GM12878 (cell line): ENCODE measurements around the gene USP36. TPM values are rescaled to one million over a fixed set of nuclear protein-coding genes. Genes with fewer than 3 reads are reported as not detected.

Source experiments
- ATAC-seq: fragments of 200-7000 bp; cut with Tn5 transposase; 3 replicates; pipeline ENCODE4 v1.9.1; 2020; ENCODE audit warnings: mild to moderate bottlenecking, moderate library complexity
- BruUV-seq: library from RNA; stranded (reverse); fragments of 400-500 nt; replicated peaks from 2 replicates; lab custom pipeline; 2021; lab: Mats Ljungman, UMichigan
- CTCF ChIA-PET: fragments of 300-600 bp; sonication (Branson Sonifier 250); formaldehyde crosslinking; extraction: SDS; loops from one replicate; lab custom pipeline; 2021; ENCODE audit warnings: inconsistent platforms; lab: Yijun Ruan, JAX
- POLR2A ChIA-PET: fragments of 350-600 bp; formaldehyde crosslinking; extraction: SDS; loops from one replicate; lab custom pipeline; 2021; ENCODE audit warnings: inconsistent platforms; lab: Charles Lee
- RAD21 ChIA-PET: fragments of 300-600 bp; sonication (Branson Sonifier 250); formaldehyde crosslinking; loops from one replicate; lab custom pipeline; 2023; ENCODE audit warnings: antibody characterized with exemption; ENCODE audit not compliant: unreplicated experiment; lab: Charles Lee
- SMC1A ChIA-PET: fragments of 300-600 bp; sonication (Branson Sonifier 250); formaldehyde crosslinking; loops from one replicate; lab custom pipeline; 2023; ENCODE audit not compliant: unreplicated experiment, uncharacterized antibody; lab: Charles Lee
- DNase-seq: peaks from one replicate; pipeline ENCODE4 v3.0.0-alpha.2; 2011; ENCODE audit warnings: low read depth, low spot score
- FAIRE-seq: peaks from 3 replicates; lab custom pipeline; 2011; peaks lifted over from hg19 to GRCh38; lab: Jason Lieb, UNC
- H2AFZ ChIP-seq: 2 replicates; pipeline ENCODE4 v1.6.0; 2011; ENCODE audit warnings: low read depth, low read length, control low read depth; ENCODE audit not compliant: control insufficient read depth
- H3K27ac ChIP-seq: 2 replicates; pipeline ENCODE4 v1.5.1; 2011; ENCODE audit warnings: control low read depth; ENCODE audit not compliant: control insufficient read depth, insufficient read depth
- H3K27me3 ChIP-seq, 2 experiments: replicated peaks in 1 of 2; 2 replicates each; pipeline versions ENCODE4 v1.6.0 to v1.6.1; 2011; ENCODE audit warnings: low read length in 1 of 2; ENCODE audit not compliant: control insufficient read depth in 2 of 2, insufficient read depth in 2 of 2
- H3K36me3 ChIP-seq, 2 experiments: 2 replicates each; pipeline ENCODE4 v1.5.1; 2011; ENCODE audit warnings: low read length in 1 of 2; ENCODE audit not compliant: control insufficient read depth in 2 of 2, insufficient read depth in 2 of 2
- H3K4me1 ChIP-seq: 2 replicates; pipeline ENCODE4 v1.6.1; 2011; ENCODE audit warnings: mild to moderate bottlenecking, low read length, moderate library complexity, mixed read lengths; ENCODE audit not compliant: control insufficient read depth, insufficient read depth
- H3K4me2 ChIP-seq: 2 replicates; pipeline ENCODE4 v1.6.0; 2011; ENCODE audit warnings: control low read depth; ENCODE audit not compliant: control insufficient read depth, insufficient read depth
- H3K4me3 ChIP-seq: fragments of 200-600 bp; sonication (generic); 2 replicates; pipeline ENCODE4 v1.5.1; 2016
- H3K79me2 ChIP-seq: 2 replicates; pipeline ENCODE4 v1.6.0; 2011; ENCODE audit warnings: low read length; ENCODE audit not compliant: control insufficient read depth, insufficient read depth
- H3K9ac ChIP-seq: 2 replicates; pipeline ENCODE4 v1.8.0; 2011; ENCODE audit warnings: low read length, control low read depth, mixed read lengths; ENCODE audit not compliant: control insufficient read depth, insufficient read depth
- H3K9me3 ChIP-seq: replicated peaks from 3 replicates; pipeline ENCODE4 v1.5.1; 2011; ENCODE audit warnings: mild to moderate bottlenecking, low read length; ENCODE audit not compliant: control insufficient read depth, insufficient read depth
- H4K20me1 ChIP-seq: 2 replicates; pipeline ENCODE4 v1.6.0; 2011; ENCODE audit not compliant: control insufficient read depth, insufficient read depth
- ATF7 ChIP-seq: fragments of 450-650 bp; IDR thresholded peaks from 2 replicates; pipeline ENCODE4 v1.6.1; 2016; ENCODE audit warnings: low read depth, mild to moderate bottlenecking
- BRCA1 ChIP-seq: IDR thresholded peaks from 2 replicates; pipeline ENCODE4 v1.6.1; 2011; ENCODE audit warnings: low read depth, low read length, improper control_type of control experiment
- EP300 ChIP-seq, 2 experiments: fragments of 150-350 bp in 1 of 2; IDR thresholded peaks; 2 replicates each; pipeline ENCODE4 v1.6.1; 2011 to 2012; ENCODE audit warnings: low read depth in 2 of 2, low read length in 2 of 2, borderline replicate concordance in 1 of 2, improper control_type of control experiment in 1 of 2, inconsistent platforms in 1 of 2; ENCODE audit not compliant: control insufficient read depth in 1 of 2
- MTA2 ChIP-seq: fragments of 450-650 bp; IDR thresholded peaks from 2 replicates; pipeline ENCODE4 v1.6.1; 2016; ENCODE audit warnings: low read depth, mild to moderate bottlenecking, moderate library complexity
- NFIC ChIP-seq: IDR thresholded peaks from 2 replicates; pipeline ENCODE4 v1.6.1; 2012; ENCODE audit warnings: low read depth, mild to moderate bottlenecking, inconsistent platforms, low read length, moderate library complexity
- NR2C1 ChIP-seq: fragments of 450-650 bp; IDR thresholded peaks from 2 replicates; pipeline ENCODE4 v1.6.1; 2017; ENCODE audit warnings: antibody characterized with exemption, mild to moderate bottlenecking, moderate library complexity
- RELA ChIP-seq: fragments of 450-650 bp; IDR thresholded peaks from 2 replicates; pipeline ENCODE4 v1.8.0; 2014; ENCODE audit warnings: borderline replicate concordance; ENCODE audit not compliant: partially characterized antibody
- REST ChIP-seq: IDR thresholded peaks from 2 replicates; pipeline ENCODE4 v1.6.1; 2012; ENCODE audit warnings: mild to moderate bottlenecking, low read depth, low read length
- RFX5 ChIP-seq: IDR thresholded peaks from 2 replicates; pipeline ENCODE4 v1.6.1; 2011; ENCODE audit warnings: low read depth, low read length, improper control_type of control experiment
- SP1 ChIP-seq: IDR thresholded peaks from one replicate; pipeline ENCODE4 v1.6.1; 2011; ENCODE audit warnings: low read depth, low read length
- SPI1 ChIP-seq: IDR thresholded peaks from 2 replicates; pipeline ENCODE4 v1.6.1; 2011; ENCODE audit warnings: low read depth, mild to moderate bottlenecking, low read length, moderate library complexity, borderline replicate concordance; ENCODE audit not compliant: insufficient read depth
- STAT3 ChIP-seq: IDR thresholded peaks from 2 replicates; pipeline ENCODE4 v1.6.1; 2011; ENCODE audit warnings: low read depth, low read length, improper control_type of control experiment
- USF1 ChIP-seq: IDR thresholded peaks from 2 replicates; pipeline ENCODE4 v1.6.1; 2011; ENCODE audit warnings: borderline replicate concordance, low read depth, mild to moderate bottlenecking, moderate library complexity, mixed read lengths, low read length; ENCODE audit not compliant: insufficient read depth; ENCODE audit errors: extremely low read length
- ZNF207 ChIP-seq: fragments of 450-650 bp; IDR thresholded peaks from 2 replicates; pipeline ENCODE4 v1.6.1; 2014; ENCODE audit warnings: antibody characterized with exemption, mild to moderate bottlenecking, borderline replicate concordance
- ZNF24 ChIP-seq: fragments of 450-650 bp; IDR thresholded peaks from 2 replicates; pipeline ENCODE4 v1.6.1; 2017; ENCODE audit warnings: antibody characterized with exemption, mild to moderate bottlenecking
- ZNF592 ChIP-seq: fragments of 450-650 bp; IDR thresholded peaks from 2 replicates; pipeline ENCODE4 v1.6.1; 2017; ENCODE audit warnings: mild to moderate bottlenecking, moderate library complexity
- WGBS: methylation state at CpG from one replicate; pipeline ENCODE4 v1.1.6; 2016; ENCODE audit warnings: low lambda C conversion rate; ENCODE audit not compliant: insufficient replicate concordance, insufficient coverage; ENCODE audit errors: missing lambda C conversion rate; 5-methylcytosine and 5-hydroxymethylcytosine counted together
- in situ Hi-C: fragments of 300-500 bp; cut with MboI; formaldehyde crosslinking; loops from 9 replicates; pipeline ENCODE4 v1.14.3; 2018; ENCODE audit warnings: mixed read lengths
- intact Hi-C: fragments of 100-400 bp; cut with micrococcal nuclease; formaldehyde crosslinking; loops from one replicate; pipeline ENCODE4 v1.14.2; 2022; ENCODE audit not compliant: unreplicated experiment
- polyA plus RNA-seq, 11 experiments: library from polyadenylated mRNA; depleted of rRNA in 4 of 11; unstranded in 6 of 11; stranded (reverse) in 5 of 11; fragments of >200 nt; fragmentation: Nextera tagmentation in 4 of 11; fragmentation: Illumina TruSeq in 1 of 11; extraction: Ambion mirVana in 4 of 11; extraction: Trizol in 1 of 11; gene quantifications; 1 replicate in 1 of 11; 2 replicates in 10 of 11; pipeline versions ENCODE4 v1.2.1 to v1.2.3, GENCODE V29; 2011 to 2016; ENCODE audit warnings: inconsistent platforms in 2 of 11, missing spikeins in 2 of 11, low read depth in 1 of 11
- total RNA-seq, 4 experiments: library from RNA; depleted of rRNA in 3 of 4; stranded (reverse); fragments of >200 nt in 3 of 4; fragmentation: Illumina TruSeq in 1 of 4; extraction: Trizol in 1 of 4; gene quantifications; 2 replicates each; pipeline versions ENCODE4 v1.2.1 to v1.2.3, GENCODE V29; 2013 to 2021

The USP36 gene
- total and polyA plus RNA-seq, 10 of the 15 experiments (the other 5 are each of a cell fraction or from before 2014, with no cell fraction given): 7.2 to 65.7 (median 33.6) TPM

- Histone ChIP-seq H4K20me1 (no peaks in the 10 kb centered on the region), H2AFZ (no peak overlapping the region), H3K9me3 (no peaks in the 10 kb centered on the region), H3K79me2 (no peaks in the 10 kb centered on the region), H3K4me1 (no peaks in the 10 kb centered on the region), H3K4me2 (no peak overlapping the region), H3K9ac (no peak overlapping the region), H3K4me3 (no peak overlapping the region), H3K27me3 (0 out of 4 replicates have a peak, but pooled peaks cover 0 to 1% of the 10 kb centered on the region in 2 experiments), H3K27ac (no peak overlapping the region), H3K36me3 (no peaks in the 10 kb centered on the region)
- ChIA-PET POLR2A (no interaction called here), CTCF (interaction anchor here (1.1 to 7.1 kb wide), 4 partner anchors 12 to 198 kb away, joined by 3 to 59 read pairs (median 6); no protein-coding TSS in a partner anchor), RAD21 (no interaction called here), SMC1A (no interaction called here)
- WGBS: no CpG with 5 or more reads among the region's 1 CpG
- intact Hi-C loops (no loop called here), in situ Hi-C loops (loop anchor here (5.0 kb wide), 1 partner anchor 103 kb away; no protein-coding TSS in a partner anchor)
- no TSS peak for BruUV-seq
- ATAC-seq: no peak
- no peak for FAIRE-seq
- DNase-seq: no peak
- no peak for TF ChIP-seq EP300 (IDR thresholded peaks at IDR 0.05; ENCODE audit: borderline replicate concordance in 1 of 2, control insufficient read depth in 1 of 2, low read depth in 2 of 2, low read length in 2 of 2)
- TF ChIP-seq RELA: no peak
- no peak for TF ChIP-seq ZNF207
- TF ChIP-seq RFX5: no peak
- no peak for TF ChIP-seq REST
- TF ChIP-seq USF1: no peak
- TF ChIP-seq SPI1: no peak
- TF ChIP-seq NR2C1: no peak
- no peak for TF ChIP-seq SP1
- no peak for TF ChIP-seq ZNF24
- no peak for TF ChIP-seq ZNF592
- TF ChIP-seq NFIC: no peak
- TF ChIP-seq BRCA1: no peak
- no peak for TF ChIP-seq ATF7
- no peak for TF ChIP-seq MTA2
- TF ChIP-seq STAT3: no peak
Observed at GRCh38 chr17:78864117-78864516, 23.5 kb upstream of the USP36 start.
